HG03280 (cell line): ENCODE measurements around the gene CDK19.

ENCODE experiments used
- ATAC-seq: cut with Tn5 transposase; IDR thresholded peaks from one replicate; pipeline ENCODE4 v1.9.1; 2021; ENCODE audit warnings: mild to moderate bottlenecking, moderate library complexity; ENCODE audit not compliant: unreplicated experiment

The CDK19 gene

DNA sequence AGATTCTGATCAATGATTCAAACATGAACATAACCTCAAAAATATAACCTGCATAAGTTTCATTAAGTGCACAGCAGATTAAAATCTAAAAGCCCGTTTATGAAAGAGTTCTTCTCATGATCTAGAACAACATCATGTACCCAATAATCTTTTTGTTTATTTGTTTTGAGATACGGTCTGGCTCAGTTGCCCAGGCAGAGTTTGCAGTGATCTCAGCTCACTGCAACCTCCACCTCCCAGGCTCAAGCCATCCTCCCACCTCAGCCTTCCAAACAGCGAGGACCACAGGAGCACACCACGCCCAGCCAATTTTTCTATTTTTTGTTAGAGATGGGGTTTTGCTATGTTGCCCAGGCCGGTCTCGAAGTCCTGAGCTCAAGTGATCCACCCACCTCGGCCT, 149.7 kb downstream of the CDK19 start:
- no peak for ATAC-seq

- no peak for ATAC-seq
Observed at GRCh38 chr6:110664933-110665332, 150.3 kb downstream of the CDK19 start.

DNA sequence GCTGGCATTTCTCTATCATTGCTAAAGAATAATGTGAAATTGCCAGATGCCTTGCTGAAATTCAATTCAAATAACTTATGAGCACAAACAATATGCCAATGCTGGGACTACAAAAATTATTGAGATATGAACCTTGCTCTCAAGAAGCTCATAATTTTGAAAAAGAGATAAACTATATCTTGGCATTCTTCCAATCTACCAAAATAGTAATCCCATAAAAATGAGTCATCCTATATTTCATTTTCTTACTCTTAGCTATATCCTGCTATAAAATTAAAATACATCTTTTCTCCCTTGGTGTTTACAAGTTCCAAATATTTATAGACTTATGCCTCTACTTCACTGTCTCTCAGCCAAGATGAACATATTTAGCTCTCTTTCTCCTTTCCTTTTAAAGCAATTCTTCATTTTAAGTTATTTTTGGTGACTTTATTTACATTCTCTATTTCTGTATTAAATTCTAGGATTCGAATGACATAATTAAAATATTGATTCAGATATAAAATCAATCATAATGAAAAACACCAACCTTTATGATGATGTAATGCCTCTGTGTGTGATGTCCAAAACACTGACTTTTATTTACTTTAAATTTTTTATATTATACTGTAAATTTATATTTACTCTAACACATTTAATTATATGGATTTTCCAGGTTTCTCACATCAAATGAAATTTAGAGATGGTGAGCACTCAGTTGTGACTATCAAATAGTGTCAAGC, 152.6 kb downstream of the CDK19 start:
- no peak for ATAC-seq

DNA sequence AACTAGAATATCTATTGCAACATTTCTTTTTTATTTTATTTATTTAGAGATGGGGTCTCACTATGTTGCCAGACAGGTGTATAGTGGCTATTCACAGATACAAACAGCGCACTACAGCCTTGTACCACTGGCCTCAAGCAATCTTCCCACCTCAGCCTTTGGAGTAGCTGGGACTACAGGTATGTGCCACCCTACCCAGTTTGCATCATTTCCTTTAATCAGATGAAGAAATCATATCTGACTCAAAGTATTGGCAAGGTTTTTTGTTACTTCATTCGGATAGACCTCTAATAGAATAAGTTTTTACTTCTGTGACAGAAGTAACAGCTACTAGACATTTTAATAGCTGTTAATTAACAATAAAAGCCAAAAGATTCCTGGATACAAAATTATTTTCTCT, 153.9 kb downstream of the CDK19 start:
- no peak for ATAC-seq

- ATAC-seq: no peak
Observed at GRCh38 chr6:110660066-110660655, 155.1 kb downstream of the CDK19 start.

GRCh38 chr6:110658631-110659211, 156.5 kb downstream of the CDK19 start:
- no peak for ATAC-seq

DNA sequence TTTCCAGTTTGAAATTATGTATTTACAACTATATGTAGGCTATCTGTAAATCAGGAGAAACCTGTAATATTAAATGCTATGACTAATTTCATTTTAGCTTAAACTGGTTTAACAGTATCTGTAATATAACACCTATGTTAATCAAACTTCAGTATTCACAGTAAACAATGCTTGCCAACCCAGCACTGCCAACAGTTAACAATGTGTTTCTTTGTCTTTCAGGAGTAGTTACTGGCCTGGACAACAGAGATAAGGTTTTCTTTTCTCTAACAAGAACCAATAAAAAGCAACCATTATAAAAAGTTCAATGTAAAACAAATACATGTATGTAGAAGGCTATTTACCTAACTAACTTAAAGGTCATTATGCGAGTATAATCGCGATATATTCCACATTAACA, 158.8 kb downstream of the CDK19 start:
- ATAC-seq: no peak

DNA sequence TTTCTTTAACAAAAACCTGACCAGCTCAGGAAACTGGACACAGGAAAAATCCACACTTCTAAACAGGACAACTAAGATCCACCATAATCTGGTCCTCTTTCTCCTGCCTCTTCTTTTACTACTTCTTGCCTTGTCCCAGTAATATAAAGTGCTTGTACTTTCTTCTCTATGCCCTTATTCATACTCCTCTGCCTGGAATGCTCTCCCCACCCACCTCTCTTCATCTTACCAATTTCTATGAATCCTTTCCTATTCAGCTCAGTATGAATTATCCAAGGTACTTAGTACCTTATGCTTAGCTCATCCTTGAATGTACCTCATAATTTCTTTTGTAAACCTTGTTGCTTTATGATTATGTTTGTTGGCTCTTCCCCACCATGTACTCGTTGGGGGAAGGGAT, 159.4 kb downstream of the CDK19 start:
- ATAC-seq: no peak

DNA sequence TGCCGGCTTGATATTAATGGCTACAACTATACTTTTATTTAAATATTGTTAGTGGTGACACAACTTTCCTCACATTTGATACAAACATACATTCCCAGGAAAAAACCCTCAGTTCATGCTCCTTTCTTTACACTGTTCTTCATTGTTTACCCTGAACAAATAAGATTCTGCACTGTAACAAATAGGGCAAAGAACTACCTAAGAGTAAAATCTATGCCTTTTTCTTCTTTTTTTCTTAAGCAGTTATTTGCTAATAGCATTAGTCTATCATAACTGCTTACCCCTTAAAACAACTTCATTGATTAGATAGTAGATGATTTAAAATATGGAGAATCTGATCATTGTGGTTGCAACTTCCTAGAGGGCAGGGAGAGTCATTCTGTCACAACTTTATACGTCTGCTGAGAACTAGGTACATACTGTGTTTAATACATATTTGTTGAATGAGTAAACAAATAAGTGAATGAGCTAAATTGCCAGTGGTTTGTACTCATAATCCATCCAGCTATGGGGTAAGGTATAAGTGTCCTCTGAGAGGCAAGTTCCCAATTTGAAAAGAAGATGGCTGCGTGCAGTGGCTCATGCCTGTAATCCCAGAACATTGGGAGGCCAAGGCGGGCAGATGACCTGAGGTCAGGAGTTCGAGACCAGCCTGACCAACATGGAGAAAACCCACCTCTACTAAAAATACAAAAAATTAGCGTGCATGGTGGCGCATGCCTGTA, 161.0 kb downstream of the CDK19 start:
- ATAC-seq: no peak

GRCh38 chr6:110653381-110653780, 161.9 kb downstream of the CDK19 start:
- no peak for ATAC-seq

GRCh38 chr6:110652520-110652919, 162.7 kb downstream of the CDK19 start:
- ATAC-seq: no peak

- no peak for ATAC-seq
Observed at GRCh38 chr6:110650755-110651154, 164.5 kb downstream of the CDK19 start.

DNA sequence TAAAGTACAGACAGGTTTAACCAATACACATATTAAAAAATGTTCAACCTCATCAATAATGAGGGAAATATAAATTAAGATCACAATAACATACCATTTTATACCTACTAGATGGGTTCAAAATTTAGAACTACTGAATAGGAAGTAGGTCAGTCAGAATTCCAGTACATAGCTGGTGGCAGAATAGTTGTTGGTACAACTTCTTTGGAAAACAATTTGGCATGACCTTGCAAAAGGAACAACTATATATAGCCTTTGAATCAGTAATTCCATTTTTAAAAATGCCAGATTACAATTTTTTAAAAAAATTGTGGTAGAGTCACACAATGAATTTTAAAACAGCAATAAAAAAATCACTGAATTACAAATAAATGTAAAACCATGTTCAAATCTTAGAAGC, 165.6 kb downstream of the CDK19 start:
- no peak for ATAC-seq

- no peak for ATAC-seq
Observed at GRCh38 chr6:110646951-110647910, 168.0 kb downstream of the CDK19 start.

DNA sequence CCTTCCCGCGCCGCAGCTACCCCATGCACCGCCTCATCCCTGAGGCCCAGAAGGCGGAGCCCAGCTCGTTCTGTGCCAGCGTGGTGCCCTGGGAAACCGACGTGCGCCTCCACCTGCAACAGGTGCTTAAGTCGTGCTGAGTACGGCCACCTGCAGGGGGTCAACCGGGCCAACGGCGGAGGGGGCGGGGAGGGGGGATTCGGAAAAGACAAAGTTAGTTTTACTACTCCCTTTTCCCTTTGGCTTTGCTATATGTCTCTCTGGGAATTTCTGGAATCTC, 168.9 kb downstream of the CDK19 start:
- no peak for ATAC-seq

DNA sequence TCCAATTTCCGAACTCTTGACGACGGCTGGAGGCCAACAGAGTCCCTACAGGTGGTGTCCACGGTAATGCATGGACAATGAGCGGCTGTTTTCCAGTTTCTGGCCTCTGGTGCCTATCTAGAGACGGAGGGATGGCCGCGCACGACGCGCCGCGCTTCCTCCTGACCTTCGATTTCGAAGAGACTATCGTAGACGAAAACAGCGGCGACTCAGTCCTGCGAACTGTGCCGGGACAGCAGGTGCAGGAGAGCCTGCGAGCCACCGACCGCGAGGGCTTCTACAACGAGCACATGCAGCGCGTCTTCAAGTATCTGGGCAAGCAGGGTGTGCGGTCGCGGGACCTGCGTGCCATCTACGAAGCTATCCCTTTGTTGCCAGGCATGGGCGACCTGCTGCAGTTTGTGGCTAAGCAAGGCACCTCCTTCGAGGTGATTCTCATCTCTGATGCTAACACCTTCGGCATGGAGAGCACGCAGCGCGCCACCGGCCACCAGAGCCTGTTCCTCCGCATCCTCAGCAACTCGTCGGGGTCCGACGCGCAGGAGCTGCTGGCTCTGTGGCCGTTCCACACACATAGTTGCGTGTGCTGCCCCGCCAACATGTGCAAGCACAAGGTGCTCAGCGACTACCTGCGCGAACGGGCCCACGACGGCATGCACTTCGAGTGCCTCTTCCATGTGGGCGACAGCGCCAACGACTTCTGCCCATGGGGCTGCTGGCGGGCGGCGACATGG, 169.4 kb downstream of the CDK19 start:
- no peak for ATAC-seq

- ATAC-seq: no peak
Observed at GRCh38 chr6:110643175-110643574, 172.1 kb downstream of the CDK19 start.

DNA sequence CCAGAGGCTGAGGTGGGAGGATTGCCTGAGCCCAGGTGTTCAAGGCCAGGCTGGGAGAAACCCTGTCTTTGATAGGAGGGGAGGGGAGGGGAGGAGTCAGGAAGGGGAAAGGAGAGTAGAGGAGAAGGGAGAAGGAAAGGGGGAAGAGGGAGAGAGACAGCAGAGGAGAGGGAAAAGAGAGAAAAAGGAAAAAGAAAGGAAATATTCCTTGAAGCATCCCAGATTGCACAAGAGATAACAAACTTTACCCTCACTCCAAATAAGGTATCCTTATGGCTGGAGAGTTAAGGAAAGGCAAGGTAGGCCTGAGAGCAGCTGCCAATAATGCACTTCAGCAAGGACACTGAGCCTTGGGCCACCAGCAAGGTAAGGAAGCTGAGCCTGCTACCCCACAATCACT, 172.6 kb downstream of the CDK19 start:
- ATAC-seq: no peak

GRCh38 chr6:110636781-110637180, 178.5 kb downstream of the CDK19 start:
- ATAC-seq: no peak

DNA sequence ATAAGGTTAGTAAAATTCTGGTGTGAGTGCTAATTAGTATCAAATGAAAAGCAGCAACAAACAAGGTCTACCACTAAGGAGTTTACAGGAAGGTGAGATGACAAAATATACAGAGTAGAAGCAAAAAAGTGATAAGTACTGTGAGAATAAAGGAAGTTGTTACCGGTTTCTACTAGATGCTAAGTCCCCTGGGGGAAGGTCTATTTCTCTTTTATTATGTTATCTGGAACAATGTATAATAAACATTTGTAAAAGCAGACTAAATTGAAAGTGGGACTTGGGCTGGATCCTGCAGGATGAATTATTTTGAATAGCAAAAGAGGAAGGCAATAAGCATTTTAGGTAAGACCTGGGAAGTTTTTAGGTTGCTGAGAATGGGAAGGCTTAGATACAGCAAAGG, 180.2 kb downstream of the CDK19 start:
- no peak for ATAC-seq
